ENCODE data around the gene CAD.

GRCh38 chr2:27223416-27223815, 6.2 kb downstream of the CAD start:
- TF ChIP-seq EZH2 (IDR thresholded peaks at IDR 0.05; ENCODE audit: borderline replicate concordance, insufficient read depth, low read depth, low read length, poor library complexity, severe bottlenecking) (no peak), CTCF (IDR thresholded peaks at IDR 0.05) (no peak)

All from B cell (primary cell).